ENCODE measurements around the gene CCHCR1. TPM values are rescaled to one million over a fixed set of nuclear protein-coding genes. Genes with fewer than 3 reads are reported as not detected.
"Not testable (repeated sequence)": the region's sequence is repeated elsewhere in the genome, so short reads cannot be mapped to it uniquely, and the experiment has no call there.

CCHCR1 gene
- total RNA-seq, 1 experiment from 2014 or later: 45.5 TPM

GRCh38 chr6:31170600-31170881, 12.9 kb upstream of the CCHCR1 start, which contains the start of gene POU5F1:
POU5F1 (minus strand) TSS chr6:31170682; CDS start chr6:31170620, 62 bp downstream.
- peaks cover 43% of the 10 kb centered on the region for H3K79me2 ChIP-seq (ENCODE audit: insufficient read depth, low read length)
- H4K5ac ChIP-seq (ENCODE audit: insufficient read length, low read depth, low read length): peak within 1 kb of the TSS; percentile 33
- H3K4ac ChIP-seq (ENCODE audit: low read depth, low read length): no peak within 1 kb of the TSS
- H3K18ac ChIP-seq (ENCODE audit: insufficient read length, low read depth, low read length): peak within 1 kb of the TSS; percentile 65
- H2AFZ ChIP-seq (ENCODE audit: low read length): no peak within 1 kb of the TSS
- H3K27ac Mint-ChIP-seq: peak within 1 kb of the TSS; percentile 98 to 100 (median 98)
- H3K4me1 Mint-ChIP-seq: peaks cover 56 to 81% of the 10 kb centered on the region in 2 experiments
- no peaks in the 10 kb centered on the region; the same call in 1 of the 2 replicates for H3K27me3 Mint-ChIP-seq (ENCODE audit: low read depth)
- H3K79me1 ChIP-seq (ENCODE audit: insufficient read depth, low read depth, low read length, poor library complexity, severe bottlenecking): no peaks in the 10 kb centered on the region
- H4K20me1 ChIP-seq (ENCODE audit: control insufficient read depth, insufficient read depth, insufficient read length): no peaks in the 10 kb centered on the region
- TF ChIP-seq CTCF (conservative IDR thresholded peaks at IDR 0.05): no peak
- no peak within 1 kb of the TSS for H2BK15ac ChIP-seq (ENCODE audit: low read depth, low read length)
- peak; percentile 80 for DNase-seq
- H2BK5ac ChIP-seq (ENCODE audit: insufficient read length, low read length): peak within 1 kb of the TSS; percentile 47
- no peak within 1 kb of the TSS for H3K23ac ChIP-seq (ENCODE audit: insufficient read length, low read depth, low read length)
- peak within 1 kb of the TSS; percentile 97 for H3K4me2 ChIP-seq (ENCODE audit: insufficient read depth, insufficient read length, low read length)
- no peak within 1 kb of the TSS for H4K8ac ChIP-seq (replicated peaks; ENCODE audit: insufficient read length, low read depth, low read length)
- no peak within 1 kb of the TSS for H3K56ac ChIP-seq (ENCODE audit: insufficient read length, low read depth, low read length)
- no CpG with 5 or more reads among the region's 9 CpGs for WGBS (ENCODE audit: extremely low coverage, insufficient read length, low lambda C conversion rate)
- no peak within 1 kb of the TSS for H2BK20ac ChIP-seq (ENCODE audit: low read depth, low read length, poor library complexity, severe bottlenecking)
- H4K91ac ChIP-seq (ENCODE audit: insufficient read length, low read depth, low read length): no peak within 1 kb of the TSS
- H3T11ph ChIP-seq (ENCODE audit: low read length): no peak within 1 kb of the TSS
- peaks cover 8% of the 10 kb centered on the region for H3K4me1 ChIP-seq (ENCODE audit: insufficient read depth, low read length)
- H3K36me3 Mint-ChIP-seq (ENCODE audit: insufficient read depth in 1 of 3, low read depth in 3 of 3): peaks cover 18 to 45% (median 36%) of the 10 kb centered on the region in 3 experiments
- no peak within 1 kb of the TSS for H2AK5ac ChIP-seq (ENCODE audit: insufficient read length, low read length)
- no peaks in the 10 kb centered on the region; a peak in 1 of 5 replicates for H3K9me3 Mint-ChIP-seq
- H3K14ac ChIP-seq (ENCODE audit: insufficient read depth, low read length): peak within 1 kb of the TSS; percentile 45
- no peaks in the 10 kb centered on the region for H3K27me3 ChIP-seq (ENCODE audit: insufficient read depth, low read length)
- no peaks in the 10 kb centered on the region for H3K9me3 ChIP-seq (ENCODE audit: control insufficient read depth, low read depth, low read length)
- H3K23me2 ChIP-seq (ENCODE audit: insufficient read length, low read depth, low read length, poor library complexity, severe bottlenecking): peaks cover 22% of the 10 kb centered on the region
- H3K4me3 Mint-ChIP-seq: peak within 1 kb of the TSS; percentile 91
- peak within 1 kb of the TSS; percentile 26 for H2BK12ac ChIP-seq (ENCODE audit: insufficient read length, low read depth, low read length)
- H3K9ac ChIP-seq (ENCODE audit: extremely low read depth, insufficient read length, low read length): peak within 1 kb of the TSS; percentile 94
- H3K27ac ChIP-seq (ENCODE audit: insufficient read length, low read depth, low read length): peak within 1 kb of the TSS; percentile 10
- no peak within 1 kb of the TSS for H2BK120ac ChIP-seq (ENCODE audit: low read depth, low read length, poor library complexity, severe bottlenecking)

- H3K4me3 Mint-ChIP-seq: peak overlapping the region; percentile 91
- H2AFZ ChIP-seq (ENCODE audit: low read length); H2BK5ac ChIP-seq (ENCODE audit: insufficient read length, low read length); H2BK12ac ChIP-seq (ENCODE audit: insufficient read length, low read depth, low read length); H4K91ac ChIP-seq (ENCODE audit: insufficient read length, low read depth, low read length); H4K20me1 ChIP-seq (ENCODE audit: control insufficient read depth, insufficient read depth, insufficient read length); H3K4me1 ChIP-seq (ENCODE audit: insufficient read depth, low read length); H3K27me3 ChIP-seq (ENCODE audit: insufficient read depth, low read length); H3K23ac ChIP-seq (ENCODE audit: insufficient read length, low read depth, low read length); H3K27me3 Mint-ChIP-seq (ENCODE audit: low read depth); H4K5ac ChIP-seq (ENCODE audit: insufficient read length, low read depth, low read length); H4K8ac ChIP-seq (replicated peaks; ENCODE audit: insufficient read length, low read depth, low read length); H3K18ac ChIP-seq (ENCODE audit: insufficient read length, low read depth, low read length); H2BK15ac ChIP-seq (ENCODE audit: low read depth, low read length); H3K27ac ChIP-seq (ENCODE audit: insufficient read length, low read depth, low read length); H3K9me3 Mint-ChIP-seq; H2BK20ac ChIP-seq (ENCODE audit: low read depth, low read length, poor library complexity, severe bottlenecking); H3K56ac ChIP-seq (ENCODE audit: insufficient read length, low read depth, low read length); H2AK5ac ChIP-seq (ENCODE audit: insufficient read length, low read length); H3K79me1 ChIP-seq (ENCODE audit: insufficient read depth, low read depth, low read length, poor library complexity, severe bottlenecking); H3K9me3 ChIP-seq (ENCODE audit: control insufficient read depth, low read depth, low read length); H2BK120ac ChIP-seq (ENCODE audit: low read depth, low read length, poor library complexity, severe bottlenecking); H3K4ac ChIP-seq (ENCODE audit: low read depth, low read length); H3T11ph ChIP-seq (ENCODE audit: low read length); DNase-seq: not testable (repeated sequence)
- no CpG with 5 or more reads among the region's 23 CpGs for WGBS (ENCODE audit: extremely low coverage, insufficient read length, low lambda C conversion rate)
- peak overlapping the region; percentile 41 to 100 (median 82) for H3K27ac Mint-ChIP-seq
- peak overlapping the region; percentile 3; the same call in 1 of the 2 replicates for H3K14ac ChIP-seq (ENCODE audit: insufficient read depth, low read length)
- peak overlapping the region; percentile 94 for H3K9ac ChIP-seq (ENCODE audit: extremely low read depth, insufficient read length, low read length)
- peak overlapping the region; percentile 97 for H3K4me2 ChIP-seq (ENCODE audit: insufficient read depth, insufficient read length, low read length)
- H3K79me2 ChIP-seq (ENCODE audit: insufficient read depth, low read length): peaks cover 43% of the 10 kb centered on the region
- peaks cover 22% of the 10 kb centered on the region for H3K23me2 ChIP-seq (ENCODE audit: insufficient read length, low read depth, low read length, poor library complexity, severe bottlenecking)
- peaks cover 23 to 51% (median 38%) of the 10 kb centered on the region in 3 experiments for H3K36me3 Mint-ChIP-seq (ENCODE audit: insufficient read depth in 1 of 3, low read depth in 3 of 3)
- H3K4me1 Mint-ChIP-seq: peaks cover 60 to 86% of the 10 kb centered on the region in 2 experiments
Observed at GRCh38 chr6:31169858-31170599, 12.4 kb upstream of the CCHCR1 start.
